Skeletal muscle tissue (tissue), 4 donors: ENCODE results near the gene TBC1D1. TPM values are rescaled to one million over a fixed set of nuclear protein-coding genes. Genes with fewer than 3 reads are reported as not detected.

Source experiments
- H3K27ac ChIP-seq: one replicate; pipeline ENCODE4 v1.7.0; 2013; ENCODE audit warnings: mild to moderate bottlenecking, low read depth, low read length, inconsistent platforms
- H3K27me3 ChIP-seq, 3 donors: one replicate each; pipeline ENCODE4 v1.7.0; 2013; ENCODE audit warnings: low read length in 3 of 3; ENCODE audit not compliant: control insufficient read depth in 3 of 3, insufficient read depth in 3 of 3
- H3K36me3 ChIP-seq, 3 donors: one replicate each; pipeline ENCODE4 v1.7.0; 2013; ENCODE audit warnings: low read length in 3 of 3; ENCODE audit not compliant: control insufficient read depth in 3 of 3, insufficient read depth in 3 of 3
- H3K4me1 ChIP-seq, 3 donors: one replicate each; pipeline ENCODE4 v1.7.0; 2013; ENCODE audit warnings: low read length in 3 of 3, mild to moderate bottlenecking in 3 of 3; ENCODE audit not compliant: control insufficient read depth in 3 of 3, insufficient read depth in 3 of 3
- H3K4me3 ChIP-seq, 3 donors: one replicate each; pipeline ENCODE4 v1.7.0; 2013; ENCODE audit warnings: low read length in 3 of 3
- H3K9ac ChIP-seq, 3 donors: one replicate each; pipeline ENCODE4 v1.7.0; 2013; ENCODE audit warnings: low read length in 3 of 3, mild to moderate bottlenecking in 3 of 3, moderate library complexity in 2 of 3, low read depth in 1 of 3
- H3K9me3 ChIP-seq, 3 donors: one replicate each; pipeline ENCODE4 v1.7.0; 2013; ENCODE audit warnings: low read length in 3 of 3; ENCODE audit not compliant: control insufficient read depth in 3 of 3
- total RNA-seq: library from RNA; depleted of rRNA; stranded (reverse); fragments of >200 nt; gene quantifications from one replicate; pipeline ENCODE4 v1.2.3, GENCODE V29; 2014
- donor health status: Osteomylitis.

Gene TBC1D1
- total RNA-seq, 1 donor from 2014 or later: 54.3 TPM

DNA sequence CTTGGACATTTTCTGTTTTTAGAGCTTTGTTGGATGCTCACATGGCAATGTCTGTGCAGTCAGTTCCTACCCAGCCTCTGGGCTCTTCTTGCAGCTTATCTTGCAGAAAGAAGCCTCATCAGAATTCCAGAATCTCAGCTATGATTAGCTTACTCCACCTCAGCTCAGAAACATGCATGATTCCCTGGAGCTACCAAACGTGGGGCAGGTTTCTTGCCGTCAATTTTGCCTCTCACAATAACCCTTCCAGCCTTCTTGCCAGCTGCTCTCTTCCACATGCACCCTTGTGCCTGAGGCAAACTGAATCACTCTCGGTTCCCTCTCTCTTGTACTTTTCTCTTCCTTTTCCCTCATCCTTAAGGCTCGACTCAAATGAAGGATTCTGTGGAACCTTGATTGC lies 210.7 kb downstream of the TBC1D1 start:
- no peaks in the 10 kb centered on the region for H3K9me3 ChIP-seq
- no peak overlapping the region for H3K27ac ChIP-seq
- no peak overlapping the region for H3K9ac ChIP-seq
- H3K36me3 ChIP-seq: peaks cover 3 to 33% (median 16%) of the 10 kb centered on the region in 3 donors
- peaks cover 0 to 3% (median 0%) of the 10 kb centered on the region in 3 donors for H3K4me1 ChIP-seq
- H3K27me3 ChIP-seq: no peaks in the 10 kb centered on the region
- no peak overlapping the region for H3K4me3 ChIP-seq

DNA sequence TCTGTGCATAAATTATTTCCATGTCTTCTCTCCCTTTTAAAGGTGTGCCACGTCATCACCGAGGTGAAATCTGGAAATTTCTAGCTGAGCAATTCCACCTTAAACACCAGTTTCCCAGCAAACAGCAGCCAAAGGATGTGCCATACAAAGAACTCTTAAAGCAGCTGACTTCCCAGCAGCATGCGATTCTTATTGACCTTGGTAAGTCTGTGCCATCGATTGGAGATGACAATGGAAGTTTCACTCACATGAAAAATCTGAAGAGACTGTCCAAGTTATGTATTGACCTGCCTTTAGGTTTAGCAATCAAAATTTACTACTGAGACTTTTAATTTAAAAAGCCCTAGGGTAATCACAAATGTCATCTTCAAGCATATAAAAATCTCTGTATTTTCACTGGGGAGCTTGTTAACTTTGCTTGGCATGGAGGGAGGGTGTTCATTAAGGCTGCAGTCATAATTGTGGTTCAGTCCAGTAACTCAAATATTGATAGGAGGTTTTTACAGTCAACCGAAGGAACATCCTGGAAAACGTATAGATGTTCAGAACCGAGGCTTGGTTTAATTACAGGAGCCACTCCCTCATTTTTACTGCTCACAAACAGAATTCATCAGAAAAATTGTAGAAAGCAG lies 212.2 kb downstream of the TBC1D1 start:
- Histone ChIP-seq H3K27me3 (no peaks in the 10 kb centered on the region), H3K4me1 (peaks cover 0 to 3% (median 0%) of the 10 kb centered on the region in 3 donors), H3K4me3 (no peak overlapping the region), H3K9me3 (no peaks in the 10 kb centered on the region), H3K36me3 (peaks cover 5 to 39% (median 16%) of the 10 kb centered on the region in 3 donors), H3K9ac (no peak overlapping the region), H3K27ac (no peak overlapping the region)

DNA sequence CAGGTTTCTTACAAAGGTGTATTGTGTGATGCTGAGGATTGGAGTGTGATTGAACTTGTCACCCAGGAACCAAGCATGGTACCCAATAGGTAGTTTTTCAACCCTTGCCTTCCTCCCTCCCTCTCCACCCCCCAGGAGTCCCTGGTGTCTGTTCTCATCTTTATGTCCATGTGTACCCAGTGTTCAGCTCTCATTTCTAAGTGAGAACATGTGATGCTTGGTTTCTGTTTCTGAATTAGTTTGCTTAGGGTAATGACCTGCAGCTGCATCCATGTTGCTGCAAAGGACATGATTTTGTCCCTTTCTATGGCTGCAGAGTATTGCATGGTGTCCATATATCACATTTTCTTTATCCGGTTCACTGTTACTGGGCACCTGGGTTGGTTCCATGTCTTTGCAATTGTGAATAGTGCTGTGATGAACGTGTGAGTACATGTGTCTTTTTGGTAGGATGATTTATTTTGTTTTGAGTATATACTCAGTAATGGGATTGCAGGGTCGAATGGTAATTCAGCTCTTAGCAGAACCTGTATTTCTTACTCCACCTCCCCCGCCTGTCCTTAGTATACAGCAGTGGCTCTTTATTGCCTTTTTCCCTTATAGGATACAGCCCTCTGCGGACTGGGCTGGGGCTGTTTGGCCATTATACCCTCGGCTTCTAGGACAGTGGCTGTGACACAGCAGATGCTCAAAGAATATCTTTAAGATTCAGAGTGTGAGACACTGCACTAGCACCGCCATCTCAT lies 214.8 kb downstream of the TBC1D1 start:
- no peak overlapping the region for H3K27ac ChIP-seq
- no peaks in the 10 kb centered on the region for H3K27me3 ChIP-seq
- H3K36me3 ChIP-seq: peaks cover 9 to 42% (median 16%) of the 10 kb centered on the region in 3 donors

DNA sequence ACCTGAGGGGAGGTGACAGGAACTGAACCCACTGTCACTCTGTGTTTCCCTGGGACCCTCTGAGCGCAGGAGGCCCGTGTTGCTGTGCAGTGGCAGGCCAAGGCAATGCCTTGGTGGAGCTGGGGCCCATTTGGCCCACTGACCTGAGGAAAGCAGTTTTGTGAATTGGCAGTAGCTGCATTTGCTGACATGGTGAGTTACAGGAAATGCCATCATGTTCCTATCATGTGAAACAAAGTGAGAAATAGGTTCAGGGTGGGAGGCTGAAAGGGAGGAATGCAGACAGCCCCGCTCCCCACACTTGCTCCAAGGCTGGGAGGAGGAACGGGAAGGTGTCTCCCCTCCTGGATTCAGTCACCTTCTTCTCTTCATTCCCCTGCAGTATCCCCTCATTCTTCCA lies 215.4 kb downstream of the TBC1D1 start:
- Histone ChIP-seq H3K9ac (no peak overlapping the region), H3K36me3 (peaks cover 9 to 37% (median 16%) of the 10 kb centered on the region in 3 donors), H3K9me3 (no peaks in the 10 kb centered on the region), H3K4me1 (peaks cover 0 to 3% (median 0%) of the 10 kb centered on the region in 3 donors), H3K27me3 (no peaks in the 10 kb centered on the region), H3K4me3 (no peak overlapping the region), H3K27ac (no peak overlapping the region)

More for the DNA sequence above, 214.8 kb downstream of the TBC1D1 start:
- no peaks in the 10 kb centered on the region for H3K9me3 ChIP-seq
- no peak overlapping the region for H3K9ac ChIP-seq
- no peak overlapping the region for H3K4me3 ChIP-seq
- H3K4me1 ChIP-seq: peaks cover 0 to 3% (median 0%) of the 10 kb centered on the region in 3 donors

DNA sequence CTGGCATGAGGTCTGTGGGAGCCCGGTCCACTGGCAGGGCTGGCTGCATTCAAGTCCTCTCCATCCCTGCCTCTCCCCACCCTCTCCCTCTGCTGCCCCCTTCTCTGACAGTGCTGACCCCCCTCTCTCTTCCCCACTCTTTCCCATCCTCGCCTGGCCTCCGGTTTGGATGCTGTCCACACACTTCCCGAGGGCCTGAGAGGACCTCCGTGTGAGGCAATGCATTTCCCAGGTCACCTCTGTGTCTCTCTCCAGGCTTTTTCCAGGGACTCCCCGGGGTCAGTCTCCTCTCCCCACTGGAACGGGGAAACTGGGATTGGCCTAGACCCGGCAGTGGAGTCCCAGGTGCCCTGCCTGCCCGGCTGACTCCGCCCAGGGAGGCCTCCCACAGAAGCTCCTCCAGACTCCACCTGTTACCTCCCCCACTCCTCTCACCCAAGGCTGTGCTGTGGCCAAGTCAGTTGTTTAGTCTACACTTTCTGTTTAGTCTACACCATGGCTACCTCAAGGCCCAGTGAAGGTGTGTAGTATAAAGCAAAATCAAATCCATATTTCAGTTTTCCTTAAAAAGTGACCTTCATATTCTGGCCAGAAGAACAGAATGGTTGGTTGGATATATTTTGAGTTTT lies 216.1 kb downstream of the TBC1D1 start:
- Histone ChIP-seq H3K27me3 (no peaks in the 10 kb centered on the region), H3K27ac (no peak overlapping the region), H3K4me1 (peaks cover 0 to 3% (median 0%) of the 10 kb centered on the region in 3 donors), H3K9me3 (no peaks in the 10 kb centered on the region), H3K4me3 (no peak overlapping the region), H3K9ac (no peak overlapping the region), H3K36me3 (peaks cover 9 to 37% (median 16%) of the 10 kb centered on the region in 3 donors)

DNA sequence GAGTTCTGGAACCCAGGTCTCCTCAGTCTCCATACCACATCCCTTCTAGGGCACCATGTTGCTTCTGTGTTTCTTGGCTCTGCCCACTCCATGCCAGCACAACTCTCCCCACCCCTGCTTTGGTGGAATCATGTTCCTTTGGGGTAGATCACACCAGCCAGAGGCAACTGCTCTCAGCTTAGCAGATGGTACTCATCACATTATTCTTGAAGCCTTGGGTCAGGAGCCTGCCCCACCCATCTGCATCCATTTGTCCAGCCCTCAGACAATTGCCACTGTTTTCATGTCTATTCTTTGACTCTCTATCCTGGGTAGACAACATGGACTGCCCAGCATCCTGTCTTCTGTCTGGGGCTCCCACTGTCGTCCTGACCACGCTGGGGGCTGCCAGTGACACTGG lies 216.9 kb downstream of the TBC1D1 start:
- Histone ChIP-seq H3K27me3 (no peaks in the 10 kb centered on the region), H3K9ac (no peak overlapping the region), H3K4me1 (peaks cover 0 to 8% (median 4%) of the 10 kb centered on the region in 3 donors), H3K9me3 (no peaks in the 10 kb centered on the region), H3K36me3 (peaks cover 9 to 34% (median 10%) of the 10 kb centered on the region in 3 donors), H3K27ac (no peak overlapping the region), H3K4me3 (no peak overlapping the region)

- Histone ChIP-seq H3K36me3 (peaks cover 4 to 29% (median 9%) of the 10 kb centered on the region in 3 donors), H3K27me3 (no peaks in the 10 kb centered on the region), H3K4me1 (peaks cover 5 to 10% (median 8%) of the 10 kb centered on the region in 3 donors), H3K27ac (no peak overlapping the region), H3K4me3 (no peak overlapping the region), H3K9ac (no peak overlapping the region), H3K9me3 (no peaks in the 10 kb centered on the region)
These were observed 218.5 kb downstream of the TBC1D1 start for GRCh38 chr4:38109370-38109769.

- peaks cover 6 to 10% (median 8%) of the 10 kb centered on the region in 3 donors for H3K4me1 ChIP-seq
These were observed 219.0 kb downstream of the TBC1D1 start for GRCh38 chr4:38109896-38110295.

DNA sequence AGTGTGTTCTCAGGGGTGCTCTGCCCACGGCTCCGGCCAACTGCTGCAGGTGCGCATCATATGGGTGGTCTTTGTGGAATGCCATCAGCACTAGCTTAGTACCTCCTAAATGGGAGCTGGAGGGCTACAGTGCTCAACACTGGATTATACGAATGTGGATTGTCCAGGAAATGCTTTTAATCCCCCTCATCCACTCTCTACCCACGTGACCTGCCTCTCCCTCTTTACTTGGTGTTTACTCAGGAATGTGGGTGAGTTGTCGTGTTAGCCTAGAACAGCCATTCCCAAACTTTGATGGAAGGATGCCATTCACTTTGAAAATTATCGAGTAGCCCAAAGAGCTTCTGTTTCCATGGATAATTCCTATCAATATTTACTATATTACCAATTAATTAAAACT lies 220.1 kb downstream of the TBC1D1 start:
- peaks cover 2 to 24% (median 11%) of the 10 kb centered on the region in 3 donors for H3K36me3 ChIP-seq
- no peak overlapping the region for H3K4me3 ChIP-seq
- H3K27ac ChIP-seq: no peak overlapping the region
- no peak overlapping the region for H3K9ac ChIP-seq
- H3K27me3 ChIP-seq: no peaks in the 10 kb centered on the region
- H3K9me3 ChIP-seq: no peaks in the 10 kb centered on the region
- H3K4me1 ChIP-seq: peaks cover 6 to 10% (median 8%) of the 10 kb centered on the region in 3 donors

More at GRCh38 chr4:38109896-38110295, 219.0 kb downstream of the TBC1D1 start:
- Histone ChIP-seq H3K36me3 (peaks cover 3 to 27% (median 9%) of the 10 kb centered on the region in 3 donors), H3K9ac (no peak overlapping the region), H3K27me3 (no peaks in the 10 kb centered on the region), H3K4me3 (no peak overlapping the region), H3K9me3 (no peaks in the 10 kb centered on the region), H3K27ac (no peak overlapping the region)
